H9 (cell line): ENCODE results near the gene HSPA12A. TPM values are rescaled to one million over a fixed set of nuclear protein-coding genes. Genes with fewer than 3 reads are reported as not detected.

Experiments
- DNase-seq: peaks from one replicate; pipeline ENCODE4 v3.0.0-alpha.2; 2017
- H2AFZ ChIP-seq: one replicate; pipeline ENCODE4 v1.6.1; 2013; ENCODE audit warnings: mild to moderate bottlenecking, low read length, control low read depth, moderate library complexity
- H2AK5ac ChIP-seq: 2 replicates; pipeline ENCODE4 v1.6.1; 2013; ENCODE audit warnings: low read length, control low read depth, mixed read lengths; ENCODE audit not compliant: insufficient read length
- H2BK120ac ChIP-seq: one replicate; pipeline ENCODE4 v1.6.1; 2013; ENCODE audit warnings: low read depth, mild to moderate bottlenecking, low read length, control low read depth, inconsistent platforms; ENCODE audit not compliant: poor library complexity, severe bottlenecking
- H2BK12ac ChIP-seq: 2 replicates; pipeline ENCODE4 v1.6.1; 2013; ENCODE audit warnings: low read length, control low read depth, mixed read lengths, low read depth; ENCODE audit not compliant: insufficient read length
- H2BK15ac ChIP-seq: 2 replicates; pipeline ENCODE4 v1.6.1; 2013; ENCODE audit warnings: low read depth, low read length, control low read depth
- H2BK20ac ChIP-seq: one replicate; pipeline ENCODE4 v1.6.1; 2013; ENCODE audit warnings: low read depth, mild to moderate bottlenecking, low read length, control low read depth, inconsistent platforms; ENCODE audit not compliant: poor library complexity, severe bottlenecking
- H2BK5ac ChIP-seq: 2 replicates; pipeline ENCODE4 v1.6.1; 2013; ENCODE audit warnings: low read length, control low read depth, mixed read lengths; ENCODE audit not compliant: insufficient read length
- H3K14ac ChIP-seq: 2 replicates; pipeline ENCODE4 v1.6.1; 2013; ENCODE audit warnings: low read length, control low read depth; ENCODE audit not compliant: insufficient read depth
- H3K18ac ChIP-seq: 2 replicates; pipeline ENCODE4 v1.6.1; 2013; ENCODE audit warnings: low read depth, mild to moderate bottlenecking, mixed read lengths, low read length, control low read depth; ENCODE audit not compliant: insufficient read length
- H3K23ac ChIP-seq: 2 replicates; pipeline ENCODE4 v1.6.1; 2013; ENCODE audit warnings: low read length, control low read depth, mixed read lengths, low read depth; ENCODE audit not compliant: insufficient read length
- H3K23me2 ChIP-seq: 2 replicates; pipeline ENCODE4 v1.6.1; 2013; ENCODE audit warnings: low read depth, mild to moderate bottlenecking, mixed read lengths, low read length, control low read depth; ENCODE audit not compliant: insufficient read length, poor library complexity, severe bottlenecking
- H3K27ac ChIP-seq: 2 replicates; pipeline ENCODE4 v1.5.1; 2013; ENCODE audit warnings: low read length, control low read depth, mixed read lengths, low read depth; ENCODE audit not compliant: insufficient read length
- H3K27me3 ChIP-seq: 2 replicates; pipeline ENCODE4 v1.6.1; 2013; ENCODE audit warnings: low read length, control low read depth, inconsistent platforms; ENCODE audit not compliant: insufficient read depth
- H3K4ac ChIP-seq: 2 replicates; pipeline ENCODE4 v1.6.1; 2013; ENCODE audit warnings: low read depth, mild to moderate bottlenecking, control low read depth, inconsistent platforms, low read length, moderate library complexity
- H3K4me1 ChIP-seq: 2 replicates; pipeline ENCODE4 v1.6.1; 2013; ENCODE audit warnings: low read length, control low read depth, inconsistent platforms; ENCODE audit not compliant: insufficient read depth
- H3K4me2 ChIP-seq: 2 replicates; pipeline ENCODE4 v1.6.1; 2013; ENCODE audit warnings: low read length, control low read depth, mixed read lengths; ENCODE audit not compliant: insufficient read length, insufficient read depth
- H3K56ac ChIP-seq: 2 replicates; pipeline ENCODE4 v1.6.1; 2013; ENCODE audit warnings: low read depth, mild to moderate bottlenecking, mixed read lengths, low read length, control low read depth; ENCODE audit not compliant: insufficient read length
- H3K79me1 ChIP-seq: 2 replicates; pipeline ENCODE4 v1.6.1; 2013; ENCODE audit warnings: low read depth, mild to moderate bottlenecking, moderate library complexity, low read length, control low read depth, inconsistent platforms; ENCODE audit not compliant: insufficient read depth, poor library complexity, severe bottlenecking
- H3K79me2 ChIP-seq: 2 replicates; pipeline ENCODE4 v1.6.1; 2013; ENCODE audit warnings: low read length, control low read depth, inconsistent platforms; ENCODE audit not compliant: insufficient read depth
- H3K9ac ChIP-seq: 2 replicates; pipeline ENCODE4 v1.6.1; 2013; ENCODE audit warnings: low read length, control low read depth, mixed read lengths; ENCODE audit not compliant: insufficient read length; ENCODE audit errors: extremely low read depth
- H3K9me3 ChIP-seq: one replicate; pipeline ENCODE4 v1.6.1; 2013; ENCODE audit warnings: low read depth, low read length, inconsistent platforms; ENCODE audit not compliant: control insufficient read depth
- H3T11ph ChIP-seq: one replicate; pipeline ENCODE4 v1.6.1; 2013; ENCODE audit warnings: mild to moderate bottlenecking, low read length, control low read depth, inconsistent platforms
- H4K20me1 ChIP-seq: one replicate; pipeline ENCODE4 v1.6.1; 2013; ENCODE audit not compliant: control insufficient read depth, insufficient read length, insufficient read depth
- H4K5ac ChIP-seq: 2 replicates; pipeline ENCODE4 v1.6.1; 2013; ENCODE audit warnings: low read depth, mild to moderate bottlenecking, mixed read lengths, low read length, control low read depth; ENCODE audit not compliant: insufficient read length
- H4K8ac ChIP-seq: replicated peaks from 2 replicates; pipeline ENCODE4 v1.6.1; 2013; ENCODE audit warnings: low read length, control low read depth, mixed read lengths, low read depth; ENCODE audit not compliant: insufficient read length
- H4K91ac ChIP-seq: 2 replicates; pipeline ENCODE4 v1.6.1; 2013; ENCODE audit warnings: low read depth, mild to moderate bottlenecking, moderate library complexity, mixed read lengths, low read length, control low read depth; ENCODE audit not compliant: insufficient read length
- H3K27ac Mint-ChIP-seq, 3 experiments: 2 replicates in 2 of 3; 3 replicates in 1 of 3; pipeline ENCODE4 v1.8.0; 2020 to 2021; ENCODE audit warnings: mixed read lengths in 3 of 3, mild to moderate bottlenecking in 1 of 3, moderate library complexity in 1 of 3
- H3K27me3 Mint-ChIP-seq: 2 replicates; pipeline ENCODE4 v1.8.0; 2021; ENCODE audit warnings: low read depth, mild to moderate bottlenecking, moderate library complexity, mixed read lengths
- H3K36me3 Mint-ChIP-seq, 3 experiments: 2 replicates in 2 of 3; 3 replicates in 1 of 3; pipeline ENCODE4 v1.8.0; 2020 to 2021; ENCODE audit warnings: low read depth in 3 of 3, mixed read lengths in 3 of 3; ENCODE audit not compliant: insufficient read depth in 1 of 3
- H3K4me1 Mint-ChIP-seq, 2 experiments: 2 replicates each; pipeline ENCODE4 v1.8.0; 2020; ENCODE audit warnings: mixed read lengths in 2 of 2
- H3K4me3 Mint-ChIP-seq, 2 experiments: 2 replicates in 1 of 2; 3 replicates in 1 of 2; pipeline ENCODE4 v1.8.0; 2020 to 2021; ENCODE audit warnings: mild to moderate bottlenecking in 2 of 2, mixed read lengths in 2 of 2, moderate library complexity in 1 of 2
- H3K9me3 Mint-ChIP-seq, 2 experiments: 2 replicates in 1 of 2; 3 replicates in 1 of 2; pipeline ENCODE4 v1.8.0; 2020; ENCODE audit warnings: mild to moderate bottlenecking in 2 of 2, mixed read lengths in 2 of 2, moderate library complexity in 1 of 2
- CTCF ChIP-seq: fragments of 200-600 bp; sonication (generic); conservative IDR thresholded peaks from 3 replicates; pipeline ENCODE4 v1.8.0; 2021; ENCODE audit warnings: antibody characterized with exemption, mild to moderate bottlenecking
- WGBS: extraction: QIAGEN DNeasy Blood & Tissue Kit; methylation state at CpG from one replicate; pipeline ENCODE4 v1.1.7; 2013; ENCODE audit warnings: missing lambda C conversion rate, low lambda C conversion rate, mixed read lengths; ENCODE audit not compliant: insufficient read length; ENCODE audit errors: extremely low coverage; 5-methylcytosine and 5-hydroxymethylcytosine counted together
- total RNA-seq: library from RNA; stranded (reverse); gene quantifications from 2 replicates; pipeline ENCODE4 v1.2.1, GENCODE V29; 2021

The HSPA12A gene
- total RNA-seq, 1 experiment from 2014 or later: 3.2 TPM

GRCh38 chr10:116772909-116773705, 30.7 kb upstream of the HSPA12A start:
- Histone ChIP-seq H3K79me2 (no peaks in the 10 kb centered on the region), H2BK20ac (no peak overlapping the region), H2BK120ac (no peak overlapping the region), H4K20me1 (no peaks in the 10 kb centered on the region), H3K9ac (no peak overlapping the region), H2BK15ac (no peak overlapping the region), H4K8ac (no peak overlapping the region), H3K23me2 (no peaks in the 10 kb centered on the region), H2BK5ac (no peak overlapping the region), H3K4me1 (no peaks in the 10 kb centered on the region), H2AK5ac (no peak overlapping the region), H2AFZ (no peak overlapping the region), H2BK12ac (no peak overlapping the region), H3K27ac (no peak overlapping the region), H3K4ac (no peak overlapping the region), H3K79me1 (no peaks in the 10 kb centered on the region), H4K5ac (no peak overlapping the region), H4K91ac (no peak overlapping the region), H3K9me3 (no peaks in the 10 kb centered on the region), H3K27me3 (no peaks in the 10 kb centered on the region), H3K23ac (no peak overlapping the region), H3K4me2 (no peak overlapping the region), H3K56ac (no peak overlapping the region), H3K14ac (no peak overlapping the region; the same call in 1 of the 2 replicates), H3T11ph (no peak overlapping the region), H3K18ac (no peak overlapping the region)
- Mint-ChIP-seq H3K9me3 (no peaks in the 10 kb centered on the region), H3K36me3 (no peaks in the 10 kb centered on the region), H3K4me3 (no peak overlapping the region), H3K27me3 (peaks cover 11% of the 10 kb centered on the region), H3K4me1 (peaks cover 4 to 20% of the 10 kb centered on the region in 2 experiments; a peak in 2 of 4 replicates), H3K27ac (no peak overlapping the region; a peak in 1 of 7 replicates)
- no CpG with 5 or more reads among the region's 7 CpGs for WGBS
- no peak for TF ChIP-seq CTCF
- DNase-seq: no peak
